Ascending aorta (tissue), 2 donors: ENCODE data around the gene C4A. TPM values are rescaled to one million over a fixed set of nuclear protein-coding genes. Genes with fewer than 3 reads are reported as not detected.

Experiments used
- DNase-seq, 2 donors: peaks; one replicate each; pipeline ENCODE4 v3.0.0-alpha.2; 2019; ENCODE audit warnings: low spot score in 2 of 2
- H3K27ac ChIP-seq, 2 donors: fragments of 200-600 bp; sonication (generic); one replicate each; pipeline ENCODE4 v1.5.1; 2016 to 2017; ENCODE audit warnings: mild to moderate bottlenecking in 1 of 2
- H3K27me3 ChIP-seq: fragments of 200-600 bp; sonication (generic); one replicate; pipeline ENCODE4 v1.5.1; 2017
- H3K36me3 ChIP-seq, 2 donors: fragments of 200-600 bp; sonication (generic); one replicate each; pipeline ENCODE4 v1.5.1; 2016
- H3K4me1 ChIP-seq, 2 donors: fragments of 200-600 bp; sonication (generic); one replicate each; pipeline ENCODE4 v1.5.1; 2016 to 2017; ENCODE audit warnings: mild to moderate bottlenecking in 1 of 2
- H3K4me3 ChIP-seq, 2 donors: fragments of 200-600 bp; sonication (generic); one replicate each; pipeline ENCODE4 v1.5.1; 2016 to 2017; ENCODE audit warnings: mild to moderate bottlenecking in 1 of 2
- H3K9me3 ChIP-seq, 2 donors: fragments of 200-600 bp; sonication (generic); one replicate each; pipeline ENCODE4 v1.5.1; 2016
- CTCF ChIP-seq, 3 experiments: fragments of 200-600 bp in 2 of 3; fragments of 450-650 bp in 1 of 3; sonication (generic) in 2 of 3; IDR thresholded peaks; one replicate each; pipeline ENCODE4 v1.5.1; 2016 to 2019; ENCODE audit warnings: antibody characterized with exemption in 3 of 3, mild to moderate bottlenecking in 1 of 3, moderate library complexity in 1 of 3
- intact Hi-C: fragments of 100-400 bp; cut with DNase I; formaldehyde crosslinking; loops from one replicate; pipeline ENCODE4 v1.15.1; 2023
- total RNA-seq: library from RNA; depleted of rRNA; stranded (reverse); fragments of >200 nt; gene quantifications from one replicate; pipeline ENCODE4 v1.1.0, GENCODE V29; 2016

C4A gene
- total RNA-seq, 1 donor from 2014 or later: 147 TPM

- H3K4me1 ChIP-seq: peaks cover 3 to 15% of the 10 kb centered on the region in 2 donors
- H3K27me3 ChIP-seq: no peaks in the 10 kb centered on the region
- DNase-seq: no peak
- intact Hi-C loops: loop anchor here (5.0 kb wide), 1 partner anchor 272 kb away; the partner anchor contains the start of gene LY6G5C
- H3K4me3 ChIP-seq: no peak overlapping the region
- no peaks in the 10 kb centered on the region for H3K9me3 ChIP-seq
- no peak overlapping the region for H3K27ac ChIP-seq
- peaks cover 39 to 54% of the 10 kb centered on the region in 2 donors for H3K36me3 ChIP-seq
- TF ChIP-seq CTCF (IDR thresholded peaks at IDR 0.05): no peak
Observed at GRCh38 chr6:31954511-31954910, 27.3 kb upstream of the C4A start.

GRCh38 chr6:31956796-31957195 is 25.1 kb upstream of the C4A start:
- Histone ChIP-seq H3K27ac (no peak overlapping the region), H3K9me3 (no peaks in the 10 kb centered on the region), H3K36me3 (peaks cover 44 to 64% of the 10 kb centered on the region in 2 donors), H3K4me3 (no peak overlapping the region), H3K4me1 (peaks cover 3 to 23% of the 10 kb centered on the region in 2 donors), H3K27me3 (no peaks in the 10 kb centered on the region)
- no peak for DNase-seq
- TF ChIP-seq CTCF (IDR thresholded peaks at IDR 0.05): no peak
- intact Hi-C loops: loop anchor here (5.0 kb wide), 2 partner anchors 196 to 289 kb away; partner anchors contain the start of genes CSNK2B, LY6G5B, PPT2 and PRRT1

GRCh38 chr6:31958412-31958740 is 23.5 kb upstream of the C4A start:
- peak overlapping the region; percentile 78 to 96 for H3K4me3 ChIP-seq
- DNase-seq: no peak
- H3K4me1 ChIP-seq: peaks cover 3 to 23% of the 10 kb centered on the region in 2 donors
- H3K27me3 ChIP-seq: no peaks in the 10 kb centered on the region
- H3K36me3 ChIP-seq: peaks cover 51 to 69% of the 10 kb centered on the region in 2 donors
- intact Hi-C loops: loop anchor here (5.0 kb wide), 2 partner anchors 194 to 291 kb away; partner anchors contain the start of genes CSNK2B, LY6G5B, PPT2 and PRRT1
- TF ChIP-seq CTCF (IDR thresholded peaks at IDR 0.05): no peak
- peak overlapping the region; percentile 85 to 88 for H3K27ac ChIP-seq
- no peaks in the 10 kb centered on the region for H3K9me3 ChIP-seq

GRCh38 chr6:31958741-31959739 is 22.8 kb upstream of the C4A start, which contains the start of the genes NELFE and SKIC2:
NELFE (minus strand) TSS chr6:31958971; CDS start chr6:31958446, 525 bp downstream.
SKIC2 (plus strand) TSS chr6:31959175; CDS start chr6:31959193, 18 bp downstream.
- peak; percentile 92 to 99 for DNase-seq
- Histone ChIP-seq H3K9me3 (no peaks in the 10 kb centered on the region), H3K4me1 (peaks cover 3 to 23% of the 10 kb centered on the region in 2 donors), H3K27me3 (no peaks in the 10 kb centered on the region), H3K36me3 (peaks cover 51 to 69% of the 10 kb centered on the region in 2 donors), H3K27ac (peak within 1 kb of the TSS; percentile 85 to 88), H3K4me3 (peak within 1 kb of the TSS; percentile 78 to 96)
- intact Hi-C loops: loop anchor here (1.0 to 5.0 kb wide), 4 partner anchors 13 to 292 kb away; partner anchors contain the start of genes CSNK2B, DXO, LY6G5B and PPT2
- no peak for TF ChIP-seq CTCF (IDR thresholded peaks at IDR 0.05)

- H3K4me3 ChIP-seq: no peak overlapping the region
- peaks cover 3 to 23% of the 10 kb centered on the region in 2 donors for H3K4me1 ChIP-seq
- no peak for TF ChIP-seq CTCF (IDR thresholded peaks at IDR 0.05)
- H3K36me3 ChIP-seq: peaks cover 51 to 68% of the 10 kb centered on the region in 2 donors
- intact Hi-C loops: no loop called here
- H3K9me3 ChIP-seq: no peaks in the 10 kb centered on the region
- H3K27me3 ChIP-seq: no peaks in the 10 kb centered on the region
- no peak for DNase-seq
- no peak overlapping the region for H3K27ac ChIP-seq
Observed at GRCh38 chr6:31961616-31962015, 20.2 kb upstream of the C4A start.
